ENCODE measurements around the gene CIC.
A peak's percentile ranks its signal among the peaks of the same experiment; 100 is the strongest.

GRCh38 chr19:42312370-42312769, 43.3 kb downstream of the CIC start:
- TF ChIP-seq CTCF (IDR thresholded peaks at IDR 0.05) = no peak
- TF ChIP-seq REST (IDR thresholded peaks at IDR 0.05) = no peak
- TF ChIP-seq SREBF2 (IDR thresholded peaks at IDR 0.05) = no peak
- no peak for TF ChIP-seq POLR2A (IDR thresholded peaks at IDR 0.05; ENCODE audit: low read length)
- no peak for TF ChIP-seq RCOR1 (IDR thresholded peaks at IDR 0.05; ENCODE audit: low read depth, low read length)
- no peak for TF ChIP-seq CHD2 (IDR thresholded peaks at IDR 0.05; ENCODE audit: low read length, partially characterized antibody)
- TF ChIP-seq MAZ (IDR thresholded peaks at IDR 0.05; ENCODE audit: borderline replicate concordance, low read depth, low read length) = no peak
- TF ChIP-seq ELK1 (IDR thresholded peaks at IDR 0.05; ENCODE audit: low read depth, low read length) = no peak
- TF ChIP-seq MAX (IDR thresholded peaks at IDR 0.05) = no peak
- TF ChIP-seq USF2 (IDR thresholded peaks at IDR 0.05) = 0 out of 2 replicates have a peak, but pooled peaks have one; percentile 3
- TF ChIP-seq RAD21 (conservative IDR thresholded peaks at IDR 0.05 in 1 of 2, IDR thresholded peaks at IDR 0.05 in 1 of 2) = no peak
- TF ChIP-seq JUNB (IDR thresholded peaks at IDR 0.05) = no peak
- no peak for TF ChIP-seq ZC3H11A (IDR thresholded peaks at IDR 0.05)

Data from A549 (cell line).